GM12892 (cell line): ENCODE results near the gene HBM.
A peak's percentile ranks its signal among the peaks of the same experiment; 100 is the strongest.

Source experiments
- DNase-seq: peaks from one replicate; pipeline ENCODE4 v3.0.0; 2011; ENCODE audit not compliant: insufficient read length
- FAIRE-seq: peaks from 2 replicates; lab custom pipeline; 2011; peaks lifted over from hg19 to GRCh38; lab: Jason Lieb, UNC
- POLR2A ChIP-seq: IDR thresholded peaks from 2 replicates; pipeline ENCODE4 v1.6.1; 2011; ENCODE audit warnings: low read depth, low read length, control low read depth
- POLR2AphosphoS5 ChIP-seq: IDR thresholded peaks from 2 replicates; pipeline ENCODE4 v1.6.1; 2011; ENCODE audit warnings: low read depth, low read length, control low read depth
- TAF1 ChIP-seq: IDR thresholded peaks from 2 replicates; pipeline ENCODE4 v1.6.1; 2011; ENCODE audit warnings: low read depth, mild to moderate bottlenecking, control low read depth, low read length, borderline replicate concordance

The HBM gene

DNA sequence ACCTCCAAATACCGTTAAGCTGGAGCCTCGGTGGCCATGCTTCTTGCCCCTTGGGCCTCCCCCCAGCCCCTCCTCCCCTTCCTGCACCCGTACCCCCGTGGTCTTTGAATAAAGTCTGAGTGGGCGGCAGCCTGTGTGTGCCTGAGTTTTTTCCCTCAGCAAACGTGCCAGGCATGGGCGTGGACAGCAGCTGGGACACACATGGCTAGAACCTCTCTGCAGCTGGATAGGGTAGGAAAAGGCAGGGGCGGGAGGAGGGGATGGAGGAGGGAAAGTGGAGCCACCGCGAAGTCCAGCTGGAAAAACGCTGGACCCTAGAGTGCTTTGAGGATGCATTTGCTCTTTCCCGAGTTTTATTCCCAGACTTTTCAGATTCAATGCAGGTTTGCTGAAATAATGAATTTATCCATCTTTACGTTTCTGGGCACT is 11.6 kb downstream of the HBM start:
- TF ChIP-seq POLR2AphosphoS5 (no peak), TAF1 (no peak), POLR2A (no peak)
- FAIRE-seq = no peak

DNA sequence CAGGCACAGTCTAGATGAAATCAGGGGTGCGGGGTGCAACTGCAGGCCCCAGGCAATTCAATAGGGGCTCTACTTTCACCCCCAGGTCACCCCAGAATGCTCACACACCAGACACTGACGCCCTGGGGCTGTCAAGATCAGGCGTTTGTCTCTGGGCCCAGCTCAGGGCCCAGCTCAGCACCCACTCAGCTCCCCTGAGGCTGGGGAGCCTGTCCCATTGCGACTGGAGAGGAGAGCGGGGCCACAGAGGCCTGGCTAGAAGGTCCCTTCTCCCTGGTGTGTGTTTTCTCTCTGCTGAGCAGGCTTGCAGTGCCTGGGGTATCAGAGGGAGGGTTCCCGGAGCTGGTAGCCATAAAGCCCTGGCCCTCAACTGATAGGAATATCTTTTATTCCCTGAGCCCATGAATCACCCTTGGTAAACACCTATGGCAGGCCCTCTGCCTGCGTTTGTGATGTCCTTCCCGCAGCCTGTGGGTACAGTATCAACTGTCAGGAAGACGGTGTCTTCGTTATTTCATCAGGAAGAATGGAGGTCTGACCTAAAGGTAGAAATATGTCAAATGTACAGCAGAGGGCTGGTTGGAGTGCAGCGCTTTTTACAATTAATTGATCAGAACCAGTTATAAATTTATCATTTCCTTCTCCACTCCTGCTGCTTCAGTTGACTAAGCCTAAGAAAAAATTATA is 12.3 kb downstream of the HBM start:
- no peak for TF ChIP-seq POLR2A
- no peak for TF ChIP-seq POLR2AphosphoS5
- no peak for FAIRE-seq
- no peak for DNase-seq

More for the DNA sequence above, 11.6 kb downstream of the HBM start:
- DNase-seq = no peak

DNA sequence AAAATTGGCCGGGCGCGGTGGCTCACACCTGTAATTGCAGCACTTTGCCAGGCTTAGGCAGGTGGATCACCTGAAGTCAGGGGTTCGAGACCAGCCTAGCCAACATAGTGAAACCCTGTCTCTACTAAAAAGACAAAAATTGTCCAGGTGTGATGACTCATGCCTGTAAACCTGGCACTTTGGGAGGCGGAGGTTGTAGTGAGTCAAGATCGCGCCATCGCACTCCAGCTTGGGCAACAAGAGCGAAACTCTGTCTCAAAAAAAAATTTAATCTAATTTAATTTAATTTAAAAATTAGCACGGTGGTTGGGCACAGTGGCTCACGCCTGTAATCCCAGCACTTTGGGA is 12.9 kb downstream of the HBM start:
- no peak for DNase-seq
- TF ChIP-seq TAF1 (no peak), POLR2AphosphoS5 (no peak), POLR2A (no peak)
- no peak for FAIRE-seq

DNA sequence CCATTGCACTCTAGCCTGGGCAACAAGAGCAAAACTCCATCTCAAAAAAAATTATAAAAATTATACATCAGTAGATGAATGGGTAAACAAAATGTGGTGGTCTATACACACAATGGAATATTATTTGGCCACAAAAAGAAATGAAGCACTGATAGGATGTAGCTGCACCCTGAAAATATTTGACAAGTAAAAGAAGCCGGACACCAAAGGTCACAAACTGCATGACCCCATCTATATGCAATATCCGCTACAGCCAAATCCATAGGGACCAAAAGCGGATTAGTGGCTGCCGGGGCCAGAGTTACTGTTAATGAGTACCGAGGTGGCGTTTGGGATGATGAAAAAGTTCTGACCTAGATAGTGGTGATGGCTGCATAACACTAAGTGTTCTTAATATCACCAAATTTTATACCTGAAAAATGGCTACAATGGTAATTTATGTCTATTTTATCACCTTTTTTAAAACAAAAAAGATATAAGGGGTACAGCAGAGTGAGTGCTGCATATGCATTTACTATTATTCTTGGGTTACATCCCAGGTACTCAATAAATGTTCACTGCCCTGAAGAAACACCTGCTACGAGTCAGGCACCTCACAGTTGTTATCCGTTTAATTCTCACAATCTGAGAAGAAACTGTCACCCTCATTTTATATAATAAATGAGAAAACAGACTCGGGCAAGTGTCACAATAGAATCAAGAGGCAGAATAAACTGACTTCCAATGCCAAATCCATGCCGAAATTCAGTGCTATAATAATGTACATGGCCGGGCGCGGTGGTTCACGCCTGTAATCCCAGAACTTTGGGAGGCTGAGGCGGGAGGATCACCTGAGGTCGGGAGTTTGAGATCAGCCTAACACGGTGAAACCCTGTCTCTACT is 13.7 kb downstream of the HBM start:
- no peak for TF ChIP-seq POLR2AphosphoS5
- no peak for TF ChIP-seq TAF1
- TF ChIP-seq POLR2A = no peak
- no peak for FAIRE-seq
- no peak for DNase-seq

DNA sequence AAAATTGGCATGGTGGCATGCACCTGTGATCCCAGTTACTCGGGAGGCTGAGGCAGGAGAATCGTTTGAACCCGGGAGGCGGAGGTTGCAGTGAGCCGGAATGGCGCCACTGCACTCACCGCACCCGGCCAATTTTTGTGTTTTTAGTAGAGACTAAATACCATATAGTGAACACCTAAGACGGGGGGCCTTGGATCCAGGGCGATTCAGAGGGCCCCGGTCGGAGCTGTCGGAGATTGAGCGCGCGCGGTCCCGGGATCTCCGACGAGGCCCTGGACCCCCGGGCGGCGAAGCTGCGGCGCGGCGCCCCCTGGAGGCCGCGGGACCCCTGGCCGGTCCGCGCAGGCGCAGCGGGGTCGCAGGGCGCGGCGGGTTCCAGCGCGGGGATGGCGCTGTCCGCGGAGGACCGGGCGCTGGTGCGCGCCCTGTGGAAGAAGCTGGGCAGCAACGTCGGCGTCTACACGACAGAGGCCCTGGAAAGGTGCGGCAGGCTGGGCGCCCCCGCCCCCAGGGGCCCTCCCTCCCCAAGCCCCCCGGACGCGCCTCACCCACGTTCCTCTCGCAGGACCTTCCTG is 14.4 kb downstream of the HBM start, which contains the start of gene HBQ1:
TSS of gene HBQ1 (plus strand) at position 359 of the 575 bp plus-strand sequence. CDS start at position 387, 28 bp downstream.
- DNase-seq (no peak), FAIRE-seq (no peak)

DNA sequence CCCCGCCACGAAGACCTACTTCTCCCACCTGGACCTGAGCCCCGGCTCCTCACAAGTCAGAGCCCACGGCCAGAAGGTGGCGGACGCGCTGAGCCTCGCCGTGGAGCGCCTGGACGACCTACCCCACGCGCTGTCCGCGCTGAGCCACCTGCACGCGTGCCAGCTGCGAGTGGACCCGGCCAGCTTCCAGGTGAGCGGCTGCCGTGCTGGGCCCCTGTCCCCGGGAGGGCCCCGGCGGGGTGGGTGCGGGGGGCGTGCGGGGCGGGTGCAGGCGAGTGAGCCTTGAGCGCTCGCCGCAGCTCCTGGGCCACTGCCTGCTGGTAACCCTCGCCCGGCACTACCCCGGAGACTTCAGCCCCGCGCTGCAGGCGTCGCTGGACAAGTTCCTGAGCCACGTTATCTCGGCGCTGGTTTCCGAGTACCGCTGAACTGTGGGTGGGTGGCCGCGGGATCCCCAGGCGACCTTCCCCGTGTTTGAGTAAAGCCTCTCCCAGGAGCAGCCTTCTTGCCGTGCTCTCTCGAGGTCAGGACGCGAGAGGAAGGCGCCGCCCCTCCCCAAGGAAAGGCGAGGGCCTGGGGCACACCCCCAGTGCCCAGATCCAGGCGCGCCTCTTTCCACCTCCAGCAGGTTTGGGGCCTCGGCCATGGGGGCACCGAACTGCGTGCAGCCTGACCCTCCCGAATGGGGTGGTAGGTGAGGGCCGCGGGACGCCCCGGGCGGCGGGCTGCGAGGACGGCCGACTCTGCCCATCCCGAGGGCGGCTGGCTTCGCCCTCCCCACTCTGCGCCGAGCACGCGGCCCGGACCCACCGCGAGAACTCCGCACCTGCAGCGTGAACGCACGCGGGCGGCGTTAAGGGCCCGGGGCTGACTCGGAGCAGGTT is 15.1 kb downstream of the HBM start:
- TF ChIP-seq POLR2AphosphoS5 = no peak
- TF ChIP-seq TAF1 = no peak
- no peak for TF ChIP-seq POLR2A
- FAIRE-seq = peak; percentile 74

More for the DNA sequence above, 14.4 kb downstream of the HBM start, which contains the start of gene HBQ1:
- TF ChIP-seq POLR2A (no peak), TAF1 (no peak), POLR2AphosphoS5 (no peak)

DNA sequence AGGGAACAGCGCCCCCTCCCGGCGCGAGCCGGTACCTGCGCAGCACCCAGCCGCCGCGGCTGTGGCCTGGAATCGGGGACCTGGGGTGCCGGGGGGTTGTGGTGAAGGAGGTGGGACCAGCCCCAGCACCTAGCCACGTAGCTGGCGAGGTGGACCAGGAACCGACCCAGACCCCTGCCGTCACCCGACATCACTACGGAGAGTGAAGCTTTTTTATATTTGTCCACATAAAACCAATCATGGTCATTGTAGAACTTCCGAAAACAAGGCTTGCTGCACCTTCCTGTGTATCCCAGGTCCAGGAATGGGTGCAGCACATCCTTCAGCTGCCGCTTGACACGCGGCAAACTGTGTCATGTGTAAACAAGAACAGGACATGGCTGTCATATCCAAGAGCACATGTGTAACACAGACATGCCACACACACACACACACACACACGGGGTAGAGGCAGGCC is 15.8 kb downstream of the HBM start:
- no peak for FAIRE-seq

More for the DNA sequence above, 15.1 kb downstream of the HBM start:
- peak; percentile 94 for DNase-seq

DNA sequence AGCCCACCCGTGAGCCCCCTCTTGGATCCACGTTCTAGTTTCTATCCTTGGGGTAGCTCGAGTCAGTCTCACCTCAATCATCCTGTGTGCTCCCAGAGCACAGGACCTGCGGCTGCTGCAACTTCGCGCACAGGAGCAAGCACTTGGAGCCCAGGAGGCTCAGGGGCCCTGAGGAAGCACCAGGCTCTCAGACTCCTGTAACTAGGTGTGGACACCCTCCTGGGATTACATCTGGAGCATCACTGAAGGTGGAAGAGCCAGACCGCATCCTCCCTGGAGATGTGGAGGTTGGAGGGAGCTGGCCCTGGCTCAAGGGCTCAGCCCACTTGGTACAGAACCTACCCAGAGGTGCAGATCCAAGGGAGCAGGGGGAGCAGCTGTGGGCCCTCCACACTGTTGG is 17.2 kb downstream of the HBM start:
- no peak for DNase-seq
- TF ChIP-seq POLR2A = no peak
- no peak for TF ChIP-seq TAF1
- no peak for TF ChIP-seq POLR2AphosphoS5
- no peak for FAIRE-seq

More for the DNA sequence above, 15.8 kb downstream of the HBM start:
- TF ChIP-seq POLR2A (no peak), TAF1 (no peak), POLR2AphosphoS5 (no peak)
- no peak for DNase-seq

DNA sequence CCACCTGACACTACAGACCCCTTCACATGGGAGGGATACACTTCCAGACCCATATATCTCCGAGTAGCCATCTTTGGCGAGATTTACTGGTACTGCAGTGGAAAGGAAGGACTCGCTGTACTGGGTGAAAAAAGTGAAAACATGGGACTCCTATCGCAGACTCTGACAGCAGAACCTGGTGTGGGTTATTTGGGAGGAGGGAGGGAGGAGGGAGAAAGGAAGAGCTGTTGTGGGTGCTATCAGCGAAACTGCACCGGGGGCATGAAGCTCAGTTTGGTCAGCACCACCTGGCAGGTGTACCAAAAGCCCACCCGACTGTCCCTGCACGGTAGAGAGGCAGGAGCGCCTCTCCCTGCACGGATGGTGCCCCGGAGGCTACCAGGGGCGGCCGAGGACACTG is 19.4 kb downstream of the HBM start:
- no peak for DNase-seq
- TF ChIP-seq POLR2A (no peak), POLR2AphosphoS5 (no peak), TAF1 (no peak)
- no peak for FAIRE-seq

DNA sequence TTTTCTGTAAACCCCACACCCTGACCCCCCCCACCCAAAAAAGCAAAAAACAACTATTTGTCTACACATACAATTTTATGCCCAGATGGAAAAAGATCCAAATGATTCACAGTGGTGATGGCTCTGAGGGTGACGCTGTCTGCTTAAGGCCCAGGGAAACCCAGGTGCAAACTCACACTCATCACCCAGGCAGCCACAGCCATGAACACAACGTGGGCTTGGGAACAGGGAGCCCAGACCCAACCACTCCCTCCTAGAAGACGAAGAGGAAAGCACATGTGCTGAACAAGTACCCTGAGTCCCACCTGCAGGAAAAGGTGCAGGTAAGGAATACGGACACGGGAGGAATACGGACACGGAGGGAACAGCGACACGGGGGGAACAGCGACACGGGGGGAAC is 19.9 kb downstream of the HBM start:
- no peak for FAIRE-seq
- TF ChIP-seq POLR2AphosphoS5 (no peak), POLR2A (no peak), TAF1 (no peak)
- no peak for DNase-seq
